Body of pancreas (tissue), 4 donors: Measurements from ENCODE around the gene KCNH1.

Experiments used
- POLR2A ChIP-seq, 3 donors: fragments of 450-650 bp; IDR thresholded peaks; one replicate each; pipeline ENCODE4 v1.6.1; 2016; ENCODE audit warnings: antibody characterized with exemption in 3 of 3, mild to moderate bottlenecking in 2 of 3
- TF ChIP-seq, protein P1 (sequence below), 7 experiments: fragments of 450-650 bp in 4 of 7; fragments of 200-600 bp in 3 of 7; sonication (generic) in 3 of 7; IDR thresholded peaks; one replicate each; pipeline ENCODE4 v1.5.1; 2016 to 2019; ENCODE audit warnings: antibody characterized with exemption in 7 of 7

DNA sequence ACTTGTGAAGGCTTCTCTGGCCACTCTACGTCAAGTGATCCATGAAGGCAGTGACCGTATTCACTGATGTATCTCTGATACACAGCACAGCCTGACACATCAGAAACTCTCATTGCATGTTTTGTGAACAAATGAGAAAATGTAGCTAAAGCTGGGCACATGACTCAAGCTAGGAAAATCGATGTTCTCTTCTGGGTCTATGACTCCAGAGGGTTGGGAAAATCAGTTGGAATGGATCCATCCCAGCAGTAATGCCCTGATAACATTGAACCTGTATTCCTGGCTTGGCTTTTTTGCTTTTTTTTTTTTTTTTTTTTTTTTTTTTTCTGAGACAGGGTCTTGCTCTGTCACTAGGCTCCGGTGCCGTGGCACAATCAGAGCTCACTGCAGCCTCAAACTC, 395.7 kb downstream of the KCNH1 start:
- TF ChIP-seq, protein P1, sequence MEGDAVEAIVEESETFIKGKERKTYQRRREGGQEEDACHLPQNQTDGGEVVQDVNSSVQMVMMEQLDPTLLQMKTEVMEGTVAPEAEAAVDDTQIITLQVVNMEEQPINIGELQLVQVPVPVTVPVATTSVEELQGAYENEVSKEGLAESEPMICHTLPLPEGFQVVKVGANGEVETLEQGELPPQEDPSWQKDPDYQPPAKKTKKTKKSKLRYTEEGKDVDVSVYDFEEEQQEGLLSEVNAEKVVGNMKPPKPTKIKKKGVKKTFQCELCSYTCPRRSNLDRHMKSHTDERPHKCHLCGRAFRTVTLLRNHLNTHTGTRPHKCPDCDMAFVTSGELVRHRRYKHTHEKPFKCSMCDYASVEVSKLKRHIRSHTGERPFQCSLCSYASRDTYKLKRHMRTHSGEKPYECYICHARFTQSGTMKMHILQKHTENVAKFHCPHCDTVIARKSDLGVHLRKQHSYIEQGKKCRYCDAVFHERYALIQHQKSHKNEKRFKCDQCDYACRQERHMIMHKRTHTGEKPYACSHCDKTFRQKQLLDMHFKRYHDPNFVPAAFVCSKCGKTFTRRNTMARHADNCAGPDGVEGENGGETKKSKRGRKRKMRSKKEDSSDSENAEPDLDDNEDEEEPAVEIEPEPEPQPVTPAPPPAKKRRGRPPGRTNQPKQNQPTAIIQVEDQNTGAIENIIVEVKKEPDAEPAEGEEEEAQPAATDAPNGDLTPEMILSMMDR (IDR thresholded peaks at IDR 0.05), result no peak
- TF ChIP-seq POLR2A (IDR thresholded peaks at IDR 0.05), result no peak
